RKO (cell line): ENCODE data around the gene EGF.
"Not testable (repeated sequence)": the region's sequence is repeated elsewhere in the genome, so short reads cannot be mapped to it uniquely, and the experiment has no call there.

Experiments
- DNase-seq: peaks from one replicate; pipeline ENCODE4 v3.0.0-alpha.2; 2016; ENCODE audit warnings: low spot score

Gene EGF

GRCh38 chr4:109915385-109916026, 2.8 kb downstream of the EGF start:
- no peak for DNase-seq

- no peak for DNase-seq
Measured at GRCh38 chr4:109916027-109916409, 3.3 kb downstream of the EGF start.

- peak; percentile 70 for DNase-seq
Measured at GRCh38 chr4:109921384-109921808, 8.7 kb downstream of the EGF start.

GRCh38 chr4:109925396-109925795, 12.7 kb downstream of the EGF start:
- no peak for DNase-seq

GRCh38 chr4:109928327-109929045, 15.8 kb downstream of the EGF start:
- no peak for DNase-seq

GRCh38 chr4:109930464-109930863, 17.8 kb downstream of the EGF start:
- DNase-seq, result no peak

- DNase-seq, result no peak
Measured at GRCh38 chr4:109930872-109931271, 18.2 kb downstream of the EGF start.

GRCh38 chr4:109931318-109931717, 18.6 kb downstream of the EGF start:
- no peak for DNase-seq

GRCh38 chr4:109937352-109937751, 24.7 kb downstream of the EGF start:
- DNase-seq, result not testable (repeated sequence)

GRCh38 chr4:109939190-109939589, 26.5 kb downstream of the EGF start:
- no peak for DNase-seq

GRCh38 chr4:109942292-109942926, 29.7 kb downstream of the EGF start:
- no peak for DNase-seq

GRCh38 chr4:109943745-109944144, 31.1 kb downstream of the EGF start:
- no peak for DNase-seq

GRCh38 chr4:109944591-109944990, 31.9 kb downstream of the EGF start:
- no peak for DNase-seq

GRCh38 chr4:109945056-109945455, 32.4 kb downstream of the EGF start:
- peak; percentile 38 for DNase-seq

- no peak for DNase-seq
Measured at GRCh38 chr4:109946120-109946519, 33.4 kb downstream of the EGF start.

- DNase-seq, result peak; percentile 74
Measured at GRCh38 chr4:109947457-109947856, 34.8 kb downstream of the EGF start.

GRCh38 chr4:109947918-109948317, 35.2 kb downstream of the EGF start:
- DNase-seq, result no peak

- DNase-seq, result not testable (repeated sequence)
Measured at GRCh38 chr4:109949099-109949718, 36.5 kb downstream of the EGF start.

GRCh38 chr4:109952612-109953011, 39.9 kb downstream of the EGF start:
- DNase-seq, result no peak

- DNase-seq, result no peak
Measured at GRCh38 chr4:109953556-109953955, 40.9 kb downstream of the EGF start.

GRCh38 chr4:109955146-109955545, 42.5 kb downstream of the EGF start:
- no peak for DNase-seq

GRCh38 chr4:109957227-109957626, 44.5 kb downstream of the EGF start:
- no peak for DNase-seq

- DNase-seq, result no peak
Measured at GRCh38 chr4:109959195-109959594, 46.5 kb downstream of the EGF start.
